ENCODE measurements around the gene BDKRB2. TPM values are rescaled to one million over a fixed set of nuclear protein-coding genes. Genes with fewer than 3 reads are reported as not detected.

Gene BDKRB2
- total RNA-seq, 1 donor from 2014 or later: 7.9 TPM

DNA sequence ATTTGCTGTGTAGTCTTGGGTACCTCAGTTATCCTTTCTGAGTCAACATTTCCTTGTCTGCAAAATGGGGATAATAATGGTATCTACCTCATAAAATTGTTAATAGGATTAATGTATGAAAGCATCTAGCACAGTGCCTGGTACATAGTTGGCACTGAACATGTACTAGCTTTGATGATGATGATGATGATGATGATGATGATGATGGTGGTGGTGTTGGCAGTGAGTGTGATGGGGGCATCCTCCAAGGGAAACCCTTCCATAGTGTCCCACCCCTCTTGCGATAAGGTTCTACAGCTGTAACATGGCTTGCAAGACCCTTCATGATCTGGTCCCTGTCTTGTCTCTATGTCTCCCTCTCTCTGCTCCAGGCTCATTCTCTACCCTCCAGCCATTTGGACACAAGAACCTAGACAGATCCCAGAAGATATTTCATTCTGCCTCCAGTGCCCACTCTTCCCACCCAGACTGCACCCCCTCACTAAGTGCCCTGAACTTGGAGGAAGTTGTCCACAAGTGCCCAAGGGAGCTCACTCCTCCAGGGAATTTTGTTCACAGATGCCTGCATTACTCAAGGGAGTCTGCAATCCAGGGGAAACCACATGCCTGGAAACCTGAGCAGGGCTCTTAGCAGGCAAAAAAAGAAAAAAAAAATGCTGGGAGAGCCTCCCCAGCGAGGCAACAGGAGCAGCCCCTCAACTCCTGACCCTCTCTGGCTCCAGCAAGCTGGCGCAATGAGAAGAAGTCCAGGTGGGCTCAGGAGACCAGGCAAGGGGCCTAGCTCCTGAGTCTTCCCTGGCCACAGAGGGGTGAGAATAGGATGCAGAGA lies 41.3 kb downstream of the BDKRB2 start:
- Histone ChIP-seq H3K36me3 (no peaks in the 10 kb centered on the region), H3K27me3 (no peaks in the 10 kb centered on the region), H3K9me3 (no peaks in the 10 kb centered on the region), H3K4me3 (no peak overlapping the region), H3K27ac (no peak overlapping the region), H3K4me1 (no peaks in the 10 kb centered on the region)
- no peak for DNase-seq (ENCODE audit: low spot score in 2 of 2)
- TF ChIP-seq, protein P1, sequence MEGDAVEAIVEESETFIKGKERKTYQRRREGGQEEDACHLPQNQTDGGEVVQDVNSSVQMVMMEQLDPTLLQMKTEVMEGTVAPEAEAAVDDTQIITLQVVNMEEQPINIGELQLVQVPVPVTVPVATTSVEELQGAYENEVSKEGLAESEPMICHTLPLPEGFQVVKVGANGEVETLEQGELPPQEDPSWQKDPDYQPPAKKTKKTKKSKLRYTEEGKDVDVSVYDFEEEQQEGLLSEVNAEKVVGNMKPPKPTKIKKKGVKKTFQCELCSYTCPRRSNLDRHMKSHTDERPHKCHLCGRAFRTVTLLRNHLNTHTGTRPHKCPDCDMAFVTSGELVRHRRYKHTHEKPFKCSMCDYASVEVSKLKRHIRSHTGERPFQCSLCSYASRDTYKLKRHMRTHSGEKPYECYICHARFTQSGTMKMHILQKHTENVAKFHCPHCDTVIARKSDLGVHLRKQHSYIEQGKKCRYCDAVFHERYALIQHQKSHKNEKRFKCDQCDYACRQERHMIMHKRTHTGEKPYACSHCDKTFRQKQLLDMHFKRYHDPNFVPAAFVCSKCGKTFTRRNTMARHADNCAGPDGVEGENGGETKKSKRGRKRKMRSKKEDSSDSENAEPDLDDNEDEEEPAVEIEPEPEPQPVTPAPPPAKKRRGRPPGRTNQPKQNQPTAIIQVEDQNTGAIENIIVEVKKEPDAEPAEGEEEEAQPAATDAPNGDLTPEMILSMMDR (IDR thresholded peaks at IDR 0.05): no peak
- intact Hi-C loops (cut with DNase I): no loop called here

GRCh38 chr14:96246539-96246847 lies 41.9 kb downstream of the BDKRB2 start:
- no peak for DNase-seq (ENCODE audit: low spot score in 2 of 2)
- Histone ChIP-seq H3K4me1 (no peaks in the 10 kb centered on the region), H3K27ac (no peak overlapping the region), H3K9me3 (no peaks in the 10 kb centered on the region), H3K27me3 (no peaks in the 10 kb centered on the region), H3K36me3 (no peaks in the 10 kb centered on the region), H3K4me3 (no peak overlapping the region)
- intact Hi-C loops (cut with DNase I): no loop called here
- TF ChIP-seq, protein P1 (IDR thresholded peaks at IDR 0.05): no peak

DNA sequence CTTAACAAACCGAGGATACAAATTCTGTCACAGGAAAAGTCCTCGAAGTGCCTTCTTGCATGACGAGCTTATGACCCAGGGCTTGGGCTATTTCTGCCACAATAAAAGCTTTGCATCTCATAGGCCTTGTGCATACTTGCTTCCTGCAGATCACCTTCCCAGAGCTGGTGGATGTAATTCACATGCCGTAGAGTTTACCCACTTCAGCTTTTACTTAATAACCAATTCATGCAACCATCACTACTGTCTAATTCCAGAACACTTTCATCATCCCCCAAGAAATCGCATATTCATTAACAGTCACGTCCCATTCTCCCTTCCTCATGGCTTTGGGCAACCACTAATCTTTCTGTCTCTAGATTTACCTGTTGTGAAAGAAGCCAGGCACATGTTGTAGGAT lies 42.4 kb downstream of the BDKRB2 start:
- intact Hi-C loops (cut with DNase I): no loop called here
- H3K4me1 ChIP-seq: no peaks in the 10 kb centered on the region
- DNase-seq (ENCODE audit: low spot score in 2 of 2): no peak
- H3K4me3 ChIP-seq: no peak overlapping the region
- H3K9me3 ChIP-seq: no peaks in the 10 kb centered on the region
- H3K27ac ChIP-seq: no peak overlapping the region
- TF ChIP-seq, protein P1 (IDR thresholded peaks at IDR 0.05): no peak
- H3K36me3 ChIP-seq: no peaks in the 10 kb centered on the region
- H3K27me3 ChIP-seq: no peaks in the 10 kb centered on the region

DNA sequence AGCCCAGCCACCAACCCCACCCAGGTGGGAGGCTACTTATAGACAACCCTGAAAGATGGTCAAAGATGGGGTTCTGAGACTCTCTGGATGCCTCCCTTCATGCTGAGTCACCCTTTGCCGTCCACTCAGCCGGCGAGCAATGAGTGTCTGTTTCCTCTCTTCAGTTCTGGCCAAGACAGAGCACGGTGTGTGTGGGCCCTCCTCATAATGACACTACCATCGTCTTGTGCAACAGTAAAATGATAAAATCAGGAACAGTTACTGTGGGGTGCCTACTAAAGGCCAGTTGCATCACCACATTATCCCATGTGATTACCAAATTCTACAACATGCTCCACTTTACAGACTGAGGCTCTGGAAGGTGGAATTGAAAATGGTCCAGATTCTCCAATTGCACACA lies 44.4 kb downstream of the BDKRB2 start:
- Histone ChIP-seq H3K27me3 (no peaks in the 10 kb centered on the region), H3K36me3 (no peaks in the 10 kb centered on the region), H3K9me3 (no peaks in the 10 kb centered on the region), H3K4me3 (no peak overlapping the region), H3K4me1 (no peaks in the 10 kb centered on the region), H3K27ac (no peak overlapping the region)
- DNase-seq (ENCODE audit: low spot score in 2 of 2): no peak
- TF ChIP-seq, protein P1 (IDR thresholded peaks at IDR 0.05): no peak
- intact Hi-C loops (cut with DNase I): no loop called here

- Histone ChIP-seq H3K4me1 (no peaks in the 10 kb centered on the region), H3K27me3 (no peaks in the 10 kb centered on the region), H3K4me3 (no peak overlapping the region), H3K9me3 (no peaks in the 10 kb centered on the region), H3K27ac (no peak overlapping the region), H3K36me3 (no peaks in the 10 kb centered on the region)
- TF ChIP-seq, protein P1 (IDR thresholded peaks at IDR 0.05): no peak
- intact Hi-C loops (cut with DNase I): no loop called here
- DNase-seq (ENCODE audit: low spot score in 2 of 2): no peak
Observed at GRCh38 chr14:96250485-96250884, 45.8 kb downstream of the BDKRB2 start.
